OCI-LY3 (cell line): ENCODE measurements around the gene MGA.
"Not testable (repeated sequence)": the region's sequence is repeated elsewhere in the genome, so short reads cannot be mapped to it uniquely, and the experiment has no call there.

Experiments used
- H2AFZ ChIP-seq: fragments of 200-600, 300-600 bp; shearing (Covaris generic); 2 replicates; pipeline ENCODE4 v1.6.0; 2014; ENCODE audit warnings: antibody characterized with exemption, low read depth, low read length
- H3K27ac ChIP-seq: fragments of 200-600, 300-600 bp; sonication (generic); 2 replicates; pipeline ENCODE4 v1.5.1; 2014; ENCODE audit warnings: mild to moderate bottlenecking, low read length, moderate library complexity, mixed read lengths
- H3K27me3 ChIP-seq: fragments of 200-600, 300-600 bp; sonication (generic); 2 replicates; pipeline ENCODE4 v1.6.1; 2014; ENCODE audit warnings: low read depth, low read length, mixed read lengths
- H3K36me3 ChIP-seq: fragments of 200-600, 300-600 bp; sonication (generic); replicated peaks from 2 replicates; pipeline ENCODE3; 2014; ENCODE audit warnings: low read depth, low read length, mixed read lengths
- H3K4me1 ChIP-seq: fragments of 300-600, 200-600 bp; sonication (generic); 2 replicates; pipeline ENCODE4 v1.6.1; 2014; ENCODE audit warnings: low read length, mixed read lengths
- H3K4me2 ChIP-seq: fragments of 200-600, 300-600 bp; sonication (generic); 2 replicates; pipeline ENCODE4 v1.6.1; 2014; ENCODE audit warnings: low read length, mixed read lengths
- H3K4me3 ChIP-seq: fragments of 300-600, 200-600 bp; sonication (generic); 2 replicates; pipeline ENCODE4 v1.5.1; 2014; ENCODE audit warnings: antibody characterized with exemption, mild to moderate bottlenecking, low read length, moderate library complexity
- H3K79me2 ChIP-seq: fragments of 300-600, 200-600 bp; shearing (Covaris generic); 2 replicates; pipeline ENCODE4 v1.6.1; 2014; ENCODE audit warnings: mild to moderate bottlenecking, low read length, mixed read lengths
- H3K9ac ChIP-seq: fragments of 300-600, 200-600 bp; shearing (Covaris generic); 2 replicates; pipeline ENCODE4 v1.6.0; 2014; ENCODE audit warnings: mild to moderate bottlenecking, low read length, moderate library complexity
- H3K9me3 ChIP-seq: fragments of 200-600, 300-600 bp; shearing (Covaris generic); 2 replicates; pipeline ENCODE4 v1.6.1; 2014; ENCODE audit warnings: low read length, mixed read lengths; ENCODE audit not compliant: insufficient read depth
- H4K20me1 ChIP-seq: fragments of 200-600, 300-600 bp; sonication (generic); 2 replicates; pipeline ENCODE4 v1.6.1; 2016; ENCODE audit warnings: low read length, mixed read lengths; ENCODE audit not compliant: insufficient read depth
- CTCF ChIP-seq: fragments of 200-600, 300-600 bp; sonication (generic); IDR thresholded peaks from 2 replicates; pipeline ENCODE4 v1.5.1; 2014; ENCODE audit warnings: antibody characterized with exemption, low read length, low read depth
- EZH2phosphoT487 ChIP-seq: fragments of 200-600 bp; shearing (Covaris generic); IDR thresholded peaks from 2 replicates; pipeline ENCODE4 v1.6.1; 2018; ENCODE audit warnings: antibody characterized with exemption, mixed run types, low read depth

Gene MGA

GRCh38 chr15:41714291-41714690 lies 54.1 kb downstream of the MGA start:
- no peak overlapping the region for H3K4me3 ChIP-seq
- no peaks in the 10 kb centered on the region for H3K79me2 ChIP-seq
- peaks cover 22% of the 10 kb centered on the region for H3K36me3 ChIP-seq
- H3K4me2 ChIP-seq: no peak overlapping the region
- TF ChIP-seq CTCF (no peak), EZH2phosphoT487 (no peak)
- H4K20me1 ChIP-seq: no peaks in the 10 kb centered on the region
- no peak overlapping the region for H2AFZ ChIP-seq
- H3K9ac ChIP-seq: no peak overlapping the region
- H3K27ac ChIP-seq: no peak overlapping the region
- H3K27me3 ChIP-seq: no peaks in the 10 kb centered on the region
- H3K4me1 ChIP-seq: no peaks in the 10 kb centered on the region
- H3K9me3 ChIP-seq: no peaks in the 10 kb centered on the region

GRCh38 chr15:41716864-41717263 lies 56.7 kb downstream of the MGA start:
- TF ChIP-seq CTCF (no peak), EZH2phosphoT487 (no peak)
- peaks cover 15% of the 10 kb centered on the region for H3K36me3 ChIP-seq
- no peaks in the 10 kb centered on the region for H4K20me1 ChIP-seq

GRCh38 chr15:41727143-41727542 lies 66.9 kb downstream of the MGA start:
- no peak overlapping the region for H3K4me2 ChIP-seq
- no peaks in the 10 kb centered on the region for H3K27me3 ChIP-seq
- H3K79me2 ChIP-seq: no peaks in the 10 kb centered on the region
- H3K4me1 ChIP-seq: peaks cover 9% of the 10 kb centered on the region
- no peaks in the 10 kb centered on the region for H3K9me3 ChIP-seq
- no peak overlapping the region for H3K27ac ChIP-seq
- H2AFZ ChIP-seq: no peak overlapping the region
- H3K4me3 ChIP-seq: no peak overlapping the region
- no peaks in the 10 kb centered on the region for H4K20me1 ChIP-seq
- H3K36me3 ChIP-seq: peaks cover 6% of the 10 kb centered on the region
- H3K9ac ChIP-seq: no peak overlapping the region
- TF ChIP-seq CTCF (no peak), EZH2phosphoT487 (no peak)

More at GRCh38 chr15:41716864-41717263, 56.7 kb downstream of the MGA start:
- Histone ChIP-seq H3K4me2 (no peak overlapping the region), H3K27me3 (no peaks in the 10 kb centered on the region), H3K9ac (no peak overlapping the region), H3K79me2 (no peaks in the 10 kb centered on the region), H3K4me3 (no peak overlapping the region), H3K9me3 (no peaks in the 10 kb centered on the region), H3K27ac (no peak overlapping the region), H3K4me1 (no peaks in the 10 kb centered on the region), H2AFZ (no peak overlapping the region)

- H4K20me1 ChIP-seq, H3K27me3 ChIP-seq, H3K4me1 ChIP-seq, H3K9ac ChIP-seq, H3K27ac ChIP-seq, H3K36me3 ChIP-seq, H3K4me3 ChIP-seq, H3K4me2 ChIP-seq, H2AFZ ChIP-seq, H3K9me3 ChIP-seq, H3K79me2 ChIP-seq: not testable (repeated sequence)
Observed at GRCh38 chr15:41728061-41728460, 67.9 kb downstream of the MGA start.

- Histone ChIP-seq H3K79me2 (no peaks in the 10 kb centered on the region), H3K9me3 (no peaks in the 10 kb centered on the region), H3K4me2 (peak overlapping the region; percentile 18; the same call in 1 of the 2 replicates), H4K20me1 (no peaks in the 10 kb centered on the region), H3K9ac (no peak overlapping the region), H2AFZ (no peak overlapping the region), H3K4me3 (no peak overlapping the region), H3K4me1 (peaks cover 9% of the 10 kb centered on the region), H3K27ac (no peak overlapping the region), H3K36me3 (peaks cover 13% of the 10 kb centered on the region), H3K27me3 (no peaks in the 10 kb centered on the region)
- TF ChIP-seq CTCF (no peak), EZH2phosphoT487 (no peak)
Observed at GRCh38 chr15:41730543-41730942, 70.3 kb downstream of the MGA start.
